NCI-H774 (cell line): ENCODE measurements around the gene NKD2.
"Not testable (repeated sequence)": the region's sequence is repeated elsewhere in the genome, so short reads cannot be mapped to it uniquely, and the experiment has no call there.

Source experiments
- DNase-seq: peaks from one replicate; lab custom pipeline; 2025; lab: John Stamatoyannopoulos, UW

Gene NKD2

GRCh38 chr5:1069720-1070088 is 61.1 kb downstream of the NKD2 start:
- no peak for DNase-seq

GRCh38 chr5:1073239-1074102 is 64.9 kb downstream of the NKD2 start:
- DNase-seq: peak; percentile 80

- DNase-seq: no peak
Observed at GRCh38 chr5:1074226-1074625, 65.6 kb downstream of the NKD2 start.

- DNase-seq: no peak
Observed at GRCh38 chr5:1074816-1075554, 66.4 kb downstream of the NKD2 start.

- DNase-seq: no peak
Observed at GRCh38 chr5:1075555-1075881, 66.9 kb downstream of the NKD2 start.

- no peak for DNase-seq
Observed at GRCh38 chr5:1075931-1076330, 67.3 kb downstream of the NKD2 start.

GRCh38 chr5:1076406-1076805 is 67.8 kb downstream of the NKD2 start:
- no peak for DNase-seq

GRCh38 chr5:1077026-1077425 is 68.4 kb downstream of the NKD2 start:
- DNase-seq: no peak

- DNase-seq: no peak
Observed at GRCh38 chr5:1077491-1078020, 69.0 kb downstream of the NKD2 start.

- DNase-seq: no peak
Observed at GRCh38 chr5:1078206-1078605, 69.6 kb downstream of the NKD2 start.

GRCh38 chr5:1078851-1079250 is 70.2 kb downstream of the NKD2 start:
- DNase-seq: no peak

GRCh38 chr5:1079486-1079885 is 70.9 kb downstream of the NKD2 start:
- DNase-seq: no peak

- no peak for DNase-seq
Observed at GRCh38 chr5:1079961-1080360, 71.4 kb downstream of the NKD2 start.

- no peak for DNase-seq
Observed at GRCh38 chr5:1080432-1080831, 71.8 kb downstream of the NKD2 start.

- no peak for DNase-seq
Observed at GRCh38 chr5:1081519-1081918, 72.9 kb downstream of the NKD2 start.

GRCh38 chr5:1083026-1083425 is 74.4 kb downstream of the NKD2 start:
- DNase-seq: not testable (repeated sequence)

- DNase-seq: no peak
Observed at GRCh38 chr5:1083823-1084605, 75.4 kb downstream of the NKD2 start.

- no peak for DNase-seq
Observed at GRCh38 chr5:1085391-1085790, 76.8 kb downstream of the NKD2 start.

- DNase-seq: no peak
Observed at GRCh38 chr5:1086137-1086536, 77.5 kb downstream of the NKD2 start.

- DNase-seq: no peak
Observed at GRCh38 chr5:1086871-1087270, 78.3 kb downstream of the NKD2 start.

GRCh38 chr5:1087428-1087827 is 78.8 kb downstream of the NKD2 start:
- no peak for DNase-seq

GRCh38 chr5:1088031-1088430 is 79.4 kb downstream of the NKD2 start:
- DNase-seq: no peak
